Gastroesophageal sphincter (tissue), 3 donors: ENCODE measurements around the gene DLGAP5.

Experiments used
- CTCF ChIP-seq, 4 experiments: fragments of 200-600 bp in 2 of 4; fragments of 450-650 bp in 2 of 4; sonication (generic) in 1 of 4; IDR thresholded peaks; one replicate each; pipeline ENCODE4 v1.5.1; 2017 to 2019; ENCODE audit warnings: antibody characterized with exemption in 4 of 4, mild to moderate bottlenecking in 2 of 4, moderate library complexity in 2 of 4
- POLR2A ChIP-seq, 2 donors: fragments of 450-650 bp; IDR thresholded peaks; one replicate each; pipeline ENCODE4 v1.6.1; 2017; ENCODE audit warnings: antibody characterized with exemption in 2 of 2, mild to moderate bottlenecking in 2 of 2, moderate library complexity in 1 of 2
- POLR2AphosphoS5 ChIP-seq: sonication (generic); formaldehyde crosslinking; IDR thresholded peaks from one replicate; pipeline ENCODE4 v1.6.1; 2017; ENCODE audit warnings: antibody characterized with exemption

- TF ChIP-seq CTCF (IDR thresholded peaks at IDR 0.05): no peak
- no peak for TF ChIP-seq POLR2A (IDR thresholded peaks at IDR 0.05)
- no peak for TF ChIP-seq POLR2AphosphoS5
Observed at GRCh38 chr14:55153951-55154350, 37.4 kb downstream of the DLGAP5 start.
